ENCODE data around the gene FEZ2. TPM values are rescaled to one million over a fixed set of nuclear protein-coding genes. Genes with fewer than 3 reads are reported as not detected.

FEZ2 gene
- total RNA-seq, 1 experiment from 2014 or later, result 51.1 TPM

DNA sequence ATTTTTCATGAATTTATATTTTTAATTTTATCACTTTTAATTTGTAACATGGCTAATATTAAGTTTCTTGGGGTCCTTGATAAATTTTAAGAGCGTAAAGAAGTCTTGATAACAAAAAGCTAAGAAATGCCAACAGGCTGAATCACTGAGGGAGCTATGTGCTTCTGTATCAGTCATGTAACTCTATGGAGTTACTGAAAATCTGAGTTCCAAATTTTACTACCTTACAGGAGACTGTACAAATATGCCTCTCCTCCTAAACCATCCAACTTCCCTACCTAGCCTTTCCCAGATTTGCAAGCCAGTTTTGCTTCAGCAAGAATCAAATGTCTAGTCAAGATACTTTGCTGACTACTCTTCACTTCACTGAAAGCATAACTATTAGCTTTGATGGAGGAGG, 35.7 kb downstream of the FEZ2 start:
- Histone ChIP-seq H3K4me1 (ENCODE audit: control insufficient read depth, insufficient read depth, low read length) (peaks cover 87% of the 10 kb centered on the region), H3K27ac (ENCODE audit: low read length) (peak overlapping the region; percentile 99), H3K4me3 (ENCODE audit: low read depth in 2 of 2, low read length in 2 of 2) (no peak overlapping the region), H3K36me3 (ENCODE audit: control insufficient read depth, insufficient read depth, low read length) (peaks cover 13% of the 10 kb centered on the region; the same call in 1 of the 2 replicates), H3K27me3 (ENCODE audit: control insufficient read depth, insufficient read depth, low read length) (no peaks in the 10 kb centered on the region), H3K9me3 (ENCODE audit: control insufficient read depth, insufficient read depth, low read depth, low read length) (no peaks in the 10 kb centered on the region)
- no TSS peak for BruUV-seq (replicated peaks)
- CTCF ChIA-PET, result interaction anchor here (0.7 to 1.2 kb wide), 2 partner anchors 36 to 102 kb away, joined by 3 read pairs; partner anchors contain the start of gene FEZ2
- in situ Hi-C loops (cut with HindIII; ENCODE audit: low pct_unique_long_range_greater_than_20kb, low sequenced_read_pairs), result no loop called here
- POLR2A ChIA-PET, result no interaction called here
- DNase-seq (ENCODE audit: low read depth, low spot score) (no peak), ATAC-seq (no peak)
- TF ChIP-seq TCF7L2 (IDR thresholded peaks at IDR 0.05; ENCODE audit: low read depth, low read length) (no peak), SIN3A (IDR thresholded peaks at IDR 0.05; ENCODE audit: borderline replicate concordance, insufficient read depth, low read depth, low read length) (no peak)
- TF ChIP-seq, protein P1, sequence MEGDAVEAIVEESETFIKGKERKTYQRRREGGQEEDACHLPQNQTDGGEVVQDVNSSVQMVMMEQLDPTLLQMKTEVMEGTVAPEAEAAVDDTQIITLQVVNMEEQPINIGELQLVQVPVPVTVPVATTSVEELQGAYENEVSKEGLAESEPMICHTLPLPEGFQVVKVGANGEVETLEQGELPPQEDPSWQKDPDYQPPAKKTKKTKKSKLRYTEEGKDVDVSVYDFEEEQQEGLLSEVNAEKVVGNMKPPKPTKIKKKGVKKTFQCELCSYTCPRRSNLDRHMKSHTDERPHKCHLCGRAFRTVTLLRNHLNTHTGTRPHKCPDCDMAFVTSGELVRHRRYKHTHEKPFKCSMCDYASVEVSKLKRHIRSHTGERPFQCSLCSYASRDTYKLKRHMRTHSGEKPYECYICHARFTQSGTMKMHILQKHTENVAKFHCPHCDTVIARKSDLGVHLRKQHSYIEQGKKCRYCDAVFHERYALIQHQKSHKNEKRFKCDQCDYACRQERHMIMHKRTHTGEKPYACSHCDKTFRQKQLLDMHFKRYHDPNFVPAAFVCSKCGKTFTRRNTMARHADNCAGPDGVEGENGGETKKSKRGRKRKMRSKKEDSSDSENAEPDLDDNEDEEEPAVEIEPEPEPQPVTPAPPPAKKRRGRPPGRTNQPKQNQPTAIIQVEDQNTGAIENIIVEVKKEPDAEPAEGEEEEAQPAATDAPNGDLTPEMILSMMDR (IDR thresholded peaks at IDR 0.05), result no peak
- intact Hi-C loops (cut with micrococcal nuclease; ENCODE audit: unreplicated experiment), result loop anchor here (5.0 to 10.0 kb wide), 2 partner anchors 100 to 223 kb away; no protein-coding TSS in a partner anchor

- in situ Hi-C loops (cut with HindIII; ENCODE audit: low pct_unique_long_range_greater_than_20kb, low sequenced_read_pairs) (no loop called here), intact Hi-C loops (cut with micrococcal nuclease; ENCODE audit: unreplicated experiment) (loop anchor here (5.0 to 10.0 kb wide), 2 partner anchors 101 to 223 kb away; no protein-coding TSS in a partner anchor)
- BruUV-seq (replicated peaks), result no TSS peak
- CTCF ChIA-PET, result no interaction called here
- Histone ChIP-seq H3K4me3 (ENCODE audit: low read depth in 2 of 2, low read length in 2 of 2) (0 out of 4 replicates have a peak overlapping the region, but pooled peaks of 1 of the 2 experiments have one; percentile 21), H3K4me1 (ENCODE audit: control insufficient read depth, insufficient read depth, low read length) (peaks cover 87% of the 10 kb centered on the region), H3K27ac (ENCODE audit: low read length) (peak overlapping the region; percentile 99), H3K36me3 (ENCODE audit: control insufficient read depth, insufficient read depth, low read length) (peaks cover 13% of the 10 kb centered on the region; the same call in 1 of the 2 replicates), H3K27me3 (ENCODE audit: control insufficient read depth, insufficient read depth, low read length) (no peaks in the 10 kb centered on the region), H3K9me3 (ENCODE audit: control insufficient read depth, insufficient read depth, low read depth, low read length) (no peaks in the 10 kb centered on the region)
- peak; percentile 98 for TF ChIP-seq TCF7L2 (IDR thresholded peaks at IDR 0.05; ENCODE audit: low read depth, low read length)
- TF ChIP-seq, protein P1 (IDR thresholded peaks at IDR 0.05), result no peak
- peak; percentile 76 for TF ChIP-seq POLR2AphosphoS5 (IDR thresholded peaks at IDR 0.05; ENCODE audit: low read depth, low read length)
- TF ChIP-seq SIN3A (IDR thresholded peaks at IDR 0.05; ENCODE audit: borderline replicate concordance, insufficient read depth, low read depth, low read length), result no peak
- DNase-seq (ENCODE audit: low read depth, low spot score), result peak; percentile 86
- peak; percentile 94 for ATAC-seq
- POLR2A ChIA-PET, result interaction anchor here (0.7 kb wide), 1 partner anchor 10 kb away, joined by 3 read pairs; no protein-coding TSS in a partner anchor
Measured at GRCh38 chr2:36561237-36561944, 36.6 kb downstream of the FEZ2 start.

GRCh38 chr2:36560726-36561125, 37.2 kb downstream of the FEZ2 start:
- Histone ChIP-seq H3K27me3 (ENCODE audit: control insufficient read depth, insufficient read depth, low read length) (no peaks in the 10 kb centered on the region), H3K4me1 (ENCODE audit: control insufficient read depth, insufficient read depth, low read length) (peaks cover 92% of the 10 kb centered on the region), H3K9me3 (ENCODE audit: control insufficient read depth, insufficient read depth, low read depth, low read length) (no peaks in the 10 kb centered on the region), H3K27ac (ENCODE audit: low read length) (peak overlapping the region; percentile 99), H3K36me3 (ENCODE audit: control insufficient read depth, insufficient read depth, low read length) (peaks cover 13% of the 10 kb centered on the region; the same call in 1 of the 2 replicates), H3K4me3 (ENCODE audit: low read depth in 2 of 2, low read length in 2 of 2) (no peak overlapping the region)
- ATAC-seq, result no peak
- POLR2A ChIA-PET, result interaction anchor here (0.7 kb wide), 1 partner anchor 9 kb away, joined by 3 read pairs; no protein-coding TSS in a partner anchor
- DNase-seq (ENCODE audit: low read depth, low spot score), result no peak
- TF ChIP-seq SIN3A (IDR thresholded peaks at IDR 0.05; ENCODE audit: borderline replicate concordance, insufficient read depth, low read depth, low read length), result no peak
- TF ChIP-seq, protein P1 (IDR thresholded peaks at IDR 0.05), result no peak
- no peak for TF ChIP-seq POLR2AphosphoS5 (IDR thresholded peaks at IDR 0.05; ENCODE audit: low read depth, low read length)
- TF ChIP-seq, protein P2, sequence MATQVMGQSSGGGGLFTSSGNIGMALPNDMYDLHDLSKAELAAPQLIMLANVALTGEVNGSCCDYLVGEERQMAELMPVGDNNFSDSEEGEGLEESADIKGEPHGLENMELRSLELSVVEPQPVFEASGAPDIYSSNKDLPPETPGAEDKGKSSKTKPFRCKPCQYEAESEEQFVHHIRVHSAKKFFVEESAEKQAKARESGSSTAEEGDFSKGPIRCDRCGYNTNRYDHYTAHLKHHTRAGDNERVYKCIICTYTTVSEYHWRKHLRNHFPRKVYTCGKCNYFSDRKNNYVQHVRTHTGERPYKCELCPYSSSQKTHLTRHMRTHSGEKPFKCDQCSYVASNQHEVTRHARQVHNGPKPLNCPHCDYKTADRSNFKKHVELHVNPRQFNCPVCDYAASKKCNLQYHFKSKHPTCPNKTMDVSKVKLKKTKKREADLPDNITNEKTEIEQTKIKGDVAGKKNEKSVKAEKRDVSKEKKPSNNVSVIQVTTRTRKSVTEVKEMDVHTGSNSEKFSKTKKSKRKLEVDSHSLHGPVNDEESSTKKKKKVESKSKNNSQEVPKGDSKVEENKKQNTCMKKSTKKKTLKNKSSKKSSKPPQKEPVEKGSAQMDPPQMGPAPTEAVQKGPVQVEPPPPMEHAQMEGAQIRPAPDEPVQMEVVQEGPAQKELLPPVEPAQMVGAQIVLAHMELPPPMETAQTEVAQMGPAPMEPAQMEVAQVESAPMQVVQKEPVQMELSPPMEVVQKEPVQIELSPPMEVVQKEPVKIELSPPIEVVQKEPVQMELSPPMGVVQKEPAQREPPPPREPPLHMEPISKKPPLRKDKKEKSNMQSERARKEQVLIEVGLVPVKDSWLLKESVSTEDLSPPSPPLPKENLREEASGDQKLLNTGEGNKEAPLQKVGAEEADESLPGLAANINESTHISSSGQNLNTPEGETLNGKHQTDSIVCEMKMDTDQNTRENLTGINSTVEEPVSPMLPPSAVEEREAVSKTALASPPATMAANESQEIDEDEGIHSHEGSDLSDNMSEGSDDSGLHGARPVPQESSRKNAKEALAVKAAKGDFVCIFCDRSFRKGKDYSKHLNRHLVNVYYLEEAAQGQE (IDR thresholded peaks at IDR 0.05; ENCODE audit: insufficient read depth in 1 of 2, low read depth in 2 of 2, low read length in 1 of 2), result no peak
- TF ChIP-seq TCF7L2 (IDR thresholded peaks at IDR 0.05; ENCODE audit: low read depth, low read length), result no peak
- CTCF ChIA-PET, result no interaction called here
- BruUV-seq (replicated peaks), result no TSS peak
- in situ Hi-C loops (cut with HindIII; ENCODE audit: low pct_unique_long_range_greater_than_20kb, low sequenced_read_pairs) (no loop called here), intact Hi-C loops (cut with micrococcal nuclease; ENCODE audit: unreplicated experiment) (loop anchor here (5.0 to 10.0 kb wide), 2 partner anchors 102 to 224 kb away; no protein-coding TSS in a partner anchor)

All from Panc1 (cell line).